ENCODE measurements around the gene TERB2.
A peak's percentile ranks its signal among the peaks of the same experiment; 100 is the strongest.
"Not testable (repeated sequence)": the region's sequence is repeated elsewhere in the genome, so short reads cannot be mapped to it uniquely, and the experiment has no call there.

TERB2 gene

DNA sequence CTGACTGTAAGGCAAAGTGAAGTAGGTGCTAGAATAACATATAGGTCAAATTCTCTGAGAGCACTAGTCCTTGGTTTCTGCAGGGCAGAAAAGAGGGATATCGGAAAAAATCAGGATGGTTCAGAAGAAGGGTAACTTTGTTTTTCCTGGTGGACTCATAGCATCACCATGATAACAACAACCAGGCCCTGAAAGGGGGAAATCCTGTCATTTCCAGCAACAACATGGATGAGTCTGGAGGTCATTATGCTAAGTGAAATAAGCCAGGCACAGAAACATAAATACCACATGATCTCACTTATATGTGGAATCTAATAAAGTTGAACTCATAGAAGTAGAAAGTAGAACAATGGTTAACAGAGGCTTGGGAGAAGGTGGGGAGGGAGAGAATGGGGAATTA is 27.7 kb downstream of the TERB2 start:
- H3K9me3 Mint-ChIP-seq; H3K27ac Mint-ChIP-seq; H3K4me3 Mint-ChIP-seq; H3K27me3 Mint-ChIP-seq; H3K36me3 Mint-ChIP-seq; H3K4me1 Mint-ChIP-seq; ATAC-seq (ENCODE audit: low read depth); DNase-seq (ENCODE audit: low spot score in 2 of 2): not testable (repeated sequence)

DNA sequence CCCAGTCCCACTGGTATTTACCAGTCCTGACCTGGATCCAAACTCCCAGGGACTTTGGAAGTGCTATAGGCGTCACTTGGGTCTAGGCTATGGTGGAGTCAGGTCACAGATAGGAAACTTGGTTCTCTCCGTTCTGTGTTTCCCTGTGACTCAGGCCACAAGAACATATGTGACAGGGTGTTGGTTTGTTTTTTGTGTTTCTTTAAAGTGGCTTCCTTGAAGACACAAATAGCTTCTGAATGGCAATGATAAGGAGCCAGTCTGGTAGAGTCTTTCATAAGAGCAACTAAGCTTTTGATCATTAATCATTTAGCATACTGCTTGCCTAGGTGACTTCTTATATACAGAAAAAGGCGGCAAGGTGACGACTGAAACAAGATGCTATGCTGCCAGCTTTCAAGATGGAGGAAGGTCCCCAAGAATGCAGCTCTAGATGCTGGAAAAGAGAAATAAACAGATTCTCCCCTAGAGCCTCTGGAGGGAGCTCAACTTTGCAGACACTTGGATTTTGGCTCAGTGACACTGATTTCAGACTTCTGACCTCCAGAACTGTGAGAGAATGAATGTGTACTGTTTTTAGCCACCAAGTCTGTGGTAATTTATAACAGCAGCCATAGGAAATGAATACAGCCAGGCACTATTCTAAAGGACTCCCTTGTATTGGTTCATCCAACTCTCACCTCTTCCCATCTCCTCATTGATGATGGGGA is 30.0 kb downstream of the TERB2 start:
- not testable (repeated sequence) for H3K4me1 Mint-ChIP-seq; H3K4me3 Mint-ChIP-seq; H3K27me3 Mint-ChIP-seq; H3K9me3 Mint-ChIP-seq; ATAC-seq (ENCODE audit: low read depth); H3K36me3 Mint-ChIP-seq; DNase-seq (ENCODE audit: low spot score in 2 of 2); H3K27ac Mint-ChIP-seq

DNA sequence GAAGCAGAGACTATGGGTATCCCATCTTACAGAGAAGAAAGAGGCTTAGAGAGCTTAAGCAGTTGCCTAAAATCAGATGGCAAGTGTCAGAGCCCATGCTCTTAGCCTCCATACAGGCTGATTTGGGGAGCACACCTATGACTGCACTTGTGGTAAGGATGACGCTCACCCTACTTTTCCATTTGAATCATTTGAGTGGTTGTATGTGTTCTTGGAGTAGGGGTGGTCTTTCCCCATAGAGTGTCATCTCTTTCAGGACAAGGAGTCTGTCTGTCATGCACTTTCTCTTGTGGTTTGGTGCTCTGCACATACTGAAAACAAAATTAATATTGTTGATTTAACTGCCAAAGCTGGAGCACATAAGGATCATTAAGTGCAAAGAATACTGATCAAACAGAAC is 31.2 kb downstream of the TERB2 start:
- not testable (repeated sequence) for H3K9me3 Mint-ChIP-seq; H3K4me1 Mint-ChIP-seq; DNase-seq (ENCODE audit: low spot score in 2 of 2); H3K27me3 Mint-ChIP-seq; H3K4me3 Mint-ChIP-seq; ATAC-seq (ENCODE audit: low read depth); H3K27ac Mint-ChIP-seq; H3K36me3 Mint-ChIP-seq

DNA sequence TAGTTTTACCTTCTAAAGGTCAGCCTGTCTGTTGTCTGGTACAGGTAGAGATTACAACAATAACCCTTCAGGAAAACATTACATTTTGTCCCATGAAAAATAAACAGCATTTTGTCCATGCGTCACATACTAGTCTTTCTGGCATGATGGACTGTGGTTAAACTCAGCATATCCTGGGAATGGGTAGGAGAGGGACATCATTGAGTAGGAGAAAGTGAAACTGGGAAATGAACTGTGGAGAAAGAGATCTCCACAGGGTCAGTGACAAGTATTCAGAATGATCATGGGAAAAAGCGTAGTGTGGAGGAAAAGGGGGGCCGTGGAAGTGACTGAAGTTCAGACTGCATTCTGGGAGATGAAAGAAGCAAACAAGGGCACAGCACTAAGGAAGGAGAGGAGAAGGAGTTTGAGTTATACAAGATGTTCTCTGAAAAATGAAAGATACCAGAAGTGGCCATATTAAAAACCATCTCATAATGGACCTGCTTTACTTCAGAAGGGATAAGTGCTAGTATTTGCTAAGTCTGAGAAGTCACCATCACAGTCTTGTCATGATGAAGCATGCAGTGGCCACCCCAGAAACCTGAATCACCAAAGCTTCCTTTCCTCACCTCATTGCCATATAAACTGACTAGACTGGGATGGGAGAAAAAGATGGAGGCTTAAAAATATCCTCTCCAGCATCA is 31.8 kb downstream of the TERB2 start:
- not testable (repeated sequence) for H3K36me3 Mint-ChIP-seq; H3K27me3 Mint-ChIP-seq; H3K27ac Mint-ChIP-seq; ATAC-seq (ENCODE audit: low read depth); DNase-seq (ENCODE audit: low spot score in 2 of 2); H3K4me3 Mint-ChIP-seq; H3K9me3 Mint-ChIP-seq; H3K4me1 Mint-ChIP-seq

DNA sequence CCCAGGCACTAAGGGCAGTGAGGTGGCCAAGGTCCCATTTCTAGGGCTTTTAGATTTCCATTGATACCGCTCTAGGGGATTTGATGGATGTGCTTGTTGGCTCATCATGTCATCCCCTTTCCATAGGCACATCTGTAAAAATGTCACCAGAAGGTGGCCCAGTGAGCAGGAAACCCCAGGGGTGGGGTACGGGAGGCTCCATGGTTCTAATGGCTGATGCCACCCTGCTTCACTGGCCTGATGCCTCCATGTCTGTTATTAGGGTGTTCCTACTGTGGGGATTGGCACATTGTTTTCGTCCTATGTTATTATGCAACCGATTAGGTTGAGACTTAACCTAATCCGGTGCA is 32.4 kb downstream of the TERB2 start:
- not testable (repeated sequence) for H3K36me3 Mint-ChIP-seq; ATAC-seq (ENCODE audit: low read depth); H3K27ac Mint-ChIP-seq; H3K9me3 Mint-ChIP-seq; H3K4me1 Mint-ChIP-seq; H3K4me3 Mint-ChIP-seq; H3K27me3 Mint-ChIP-seq; DNase-seq (ENCODE audit: low spot score in 2 of 2)

DNA sequence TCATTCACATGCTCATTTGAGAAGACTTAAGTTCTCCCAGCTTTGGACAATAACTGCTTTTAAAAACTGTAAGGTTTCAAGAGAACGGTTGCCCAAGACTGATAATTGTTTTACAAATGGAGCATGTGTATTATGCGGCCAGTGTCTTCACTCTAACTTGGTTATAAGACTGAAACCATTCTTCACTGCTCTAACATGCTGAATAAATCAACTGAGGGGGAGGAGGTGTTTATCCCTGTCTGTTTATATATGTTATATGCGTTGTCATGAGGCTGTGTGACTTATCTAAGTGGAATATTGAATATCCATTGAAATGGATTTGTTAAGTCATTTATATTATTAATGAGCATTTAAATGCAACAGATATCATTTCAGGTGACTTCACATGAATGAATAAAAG is 41.1 kb downstream of the TERB2 start:
- H3K4me3 Mint-ChIP-seq; H3K27me3 Mint-ChIP-seq; H3K27ac Mint-ChIP-seq; ATAC-seq (ENCODE audit: low read depth); H3K36me3 Mint-ChIP-seq; H3K9me3 Mint-ChIP-seq; H3K4me1 Mint-ChIP-seq; DNase-seq (ENCODE audit: low spot score in 2 of 2): not testable (repeated sequence)

DNA sequence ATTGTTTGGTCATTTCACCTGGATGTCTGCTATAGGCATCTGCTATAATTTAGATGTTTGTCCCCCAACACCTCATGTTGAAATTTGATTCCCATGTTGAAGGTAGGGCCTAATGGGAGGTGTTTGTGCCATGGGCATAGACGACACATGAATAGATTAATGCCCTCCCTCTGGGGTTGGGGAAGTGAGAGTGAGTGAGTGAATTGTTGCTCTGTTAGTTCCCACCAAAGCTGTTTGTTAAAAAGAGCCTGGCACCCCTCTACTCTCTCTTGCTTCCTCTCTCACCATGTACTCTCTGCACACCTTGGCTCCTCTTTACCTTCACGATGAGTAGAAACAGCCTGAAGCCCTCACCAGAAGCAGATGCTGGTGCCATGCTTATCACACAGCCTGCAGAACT is 42.6 kb downstream of the TERB2 start:
- peaks cover 4% of the 10 kb centered on the region for H3K4me1 Mint-ChIP-seq
- no peak overlapping the region for H3K4me3 Mint-ChIP-seq
- H3K9me3 Mint-ChIP-seq, result no peaks in the 10 kb centered on the region
- H3K36me3 Mint-ChIP-seq, result no peaks in the 10 kb centered on the region
- DNase-seq (ENCODE audit: low spot score in 2 of 2) (no peak), ATAC-seq (ENCODE audit: low read depth) (peak; percentile 39)
- H3K27me3 Mint-ChIP-seq, result no peaks in the 10 kb centered on the region
- no peak overlapping the region for H3K27ac Mint-ChIP-seq

DNA sequence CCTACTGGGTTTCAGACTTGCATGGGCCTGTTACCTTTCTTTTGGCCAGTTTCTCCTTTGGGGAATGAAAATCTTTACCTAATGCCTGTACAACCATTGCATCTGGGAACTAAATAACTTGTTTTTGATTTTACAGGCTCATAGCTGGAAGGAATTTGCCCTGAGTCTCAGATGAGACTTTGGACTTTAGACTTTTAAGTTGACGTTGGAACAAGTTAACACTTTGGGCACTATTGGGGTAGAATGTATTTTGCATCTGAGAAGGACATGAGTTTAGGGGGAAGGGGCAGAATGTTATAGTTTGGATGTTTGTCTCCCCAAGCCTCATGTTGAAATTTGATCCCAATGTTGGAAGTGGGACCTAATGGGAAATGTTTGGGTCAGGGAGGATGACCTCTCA is 44.7 kb downstream of the TERB2 start:
- H3K4me1 Mint-ChIP-seq; H3K27me3 Mint-ChIP-seq; H3K9me3 Mint-ChIP-seq; DNase-seq (ENCODE audit: low spot score in 2 of 2); H3K27ac Mint-ChIP-seq; ATAC-seq (ENCODE audit: low read depth); H3K36me3 Mint-ChIP-seq; H3K4me3 Mint-ChIP-seq: not testable (repeated sequence)

DNA sequence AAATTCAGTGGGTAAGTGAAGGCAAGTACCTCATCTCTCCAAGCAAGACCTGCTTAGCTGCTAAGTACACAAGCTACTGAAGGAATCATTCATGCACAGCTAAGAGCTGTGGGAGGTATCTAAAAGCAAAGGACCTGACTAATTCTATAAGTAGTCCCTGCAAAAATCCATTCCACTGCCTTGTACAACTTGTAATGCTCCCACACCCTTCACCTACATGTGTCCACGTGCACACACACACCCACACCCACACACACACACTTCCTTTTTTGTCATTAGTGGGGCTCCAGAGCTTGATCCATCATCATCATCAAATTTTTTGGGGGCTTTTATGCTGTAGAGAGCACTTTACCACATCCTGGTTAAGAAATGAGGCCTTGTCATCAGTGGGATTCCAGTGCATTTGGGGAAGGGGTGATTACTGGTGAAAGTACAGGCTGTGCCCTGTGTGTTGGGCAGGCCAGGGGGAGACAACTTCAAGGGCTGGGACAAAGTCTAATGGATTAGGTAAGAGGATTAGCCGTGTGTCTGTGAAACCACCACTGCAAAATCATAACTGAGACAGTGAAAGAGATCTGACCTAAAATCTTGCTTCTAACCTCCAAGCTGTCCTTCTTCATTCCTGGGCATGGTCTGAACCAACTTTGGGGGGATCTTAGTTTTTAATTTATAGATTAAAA is 47.4 kb downstream of the TERB2 start:
- not testable (repeated sequence) for H3K4me3 Mint-ChIP-seq; H3K27me3 Mint-ChIP-seq; H3K9me3 Mint-ChIP-seq; H3K36me3 Mint-ChIP-seq; DNase-seq (ENCODE audit: low spot score in 2 of 2); H3K27ac Mint-ChIP-seq; H3K4me1 Mint-ChIP-seq; ATAC-seq (ENCODE audit: low read depth)

DNA sequence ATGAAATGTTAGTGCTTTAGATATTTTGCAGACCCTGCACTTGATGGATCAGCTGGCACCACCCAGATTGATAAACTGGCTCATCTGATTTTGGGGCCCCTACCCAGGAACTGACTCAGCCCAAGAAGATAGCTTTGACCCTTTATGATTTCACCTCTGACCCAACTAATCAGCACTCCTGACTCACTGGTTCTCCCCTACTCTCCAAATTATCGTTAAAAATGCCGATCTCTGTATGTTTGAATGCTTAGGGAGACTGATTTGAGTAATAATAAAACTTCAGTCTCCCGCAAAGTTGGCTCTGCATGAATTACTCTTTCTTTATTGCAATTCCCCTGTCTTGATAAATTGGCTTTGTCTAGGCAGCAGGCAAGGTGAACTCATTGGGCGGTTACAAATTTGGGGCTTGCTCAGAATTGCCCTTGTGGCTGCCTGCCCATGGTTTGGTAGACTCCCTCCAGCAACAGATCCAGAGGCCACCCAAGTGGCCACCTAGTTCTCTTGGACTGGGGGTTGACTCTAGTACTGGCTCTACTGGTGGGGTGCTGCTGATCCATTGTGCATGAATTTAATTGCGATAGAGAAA is 48.2 kb downstream of the TERB2 start:
- H3K27me3 Mint-ChIP-seq; H3K36me3 Mint-ChIP-seq; H3K4me3 Mint-ChIP-seq; H3K27ac Mint-ChIP-seq; H3K9me3 Mint-ChIP-seq; DNase-seq (ENCODE audit: low spot score in 2 of 2); ATAC-seq (ENCODE audit: low read depth); H3K4me1 Mint-ChIP-seq: not testable (repeated sequence)

DNA sequence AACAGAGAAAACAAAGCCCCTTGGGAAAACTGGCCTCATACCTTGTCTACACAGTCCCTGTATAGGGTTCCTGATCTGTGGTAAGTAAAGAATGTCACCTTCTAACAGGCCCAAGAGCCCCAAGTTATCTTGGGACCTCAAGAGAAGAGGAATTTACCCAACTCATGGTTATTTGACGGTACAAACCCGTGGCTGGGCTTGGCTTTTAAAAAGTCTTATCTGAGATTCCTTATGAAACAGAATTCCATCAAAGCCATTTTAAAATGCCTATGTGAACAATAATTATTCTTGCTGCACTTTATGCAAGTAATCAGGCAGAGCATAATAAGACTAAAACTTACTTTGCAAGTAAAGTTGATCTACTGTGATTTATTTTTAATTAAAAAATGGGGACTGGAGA is 52.6 kb downstream of the TERB2 start:
- no peak for ATAC-seq (ENCODE audit: low read depth)
- Mint-ChIP-seq H3K27ac (no peak overlapping the region), H3K4me3 (no peak overlapping the region), H3K27me3 (peaks cover 5% of the 10 kb centered on the region), H3K9me3 (peaks cover 1% of the 10 kb centered on the region), H3K4me1 (no peaks in the 10 kb centered on the region), H3K36me3 (peaks cover 4% of the 10 kb centered on the region)
- DNase-seq (ENCODE audit: low spot score in 2 of 2), result no peak

DNA sequence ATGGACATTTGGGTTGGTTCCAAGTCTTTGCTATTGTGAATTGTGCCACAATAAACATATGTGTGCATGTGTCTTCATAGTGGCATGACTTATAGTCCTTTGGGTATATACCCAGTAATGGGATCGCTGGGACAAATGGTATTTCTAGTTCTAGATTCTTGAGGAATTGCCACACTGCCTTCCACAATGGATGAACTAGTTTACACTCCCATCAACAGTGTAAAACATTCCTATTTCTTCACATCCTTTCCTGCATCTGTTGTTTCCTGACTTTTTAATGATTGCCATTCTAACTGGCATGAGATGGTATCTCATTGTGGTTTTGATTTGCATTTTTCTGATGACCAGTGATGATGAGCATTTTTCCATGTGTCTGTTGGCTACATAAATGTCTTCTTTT is 58.6 kb downstream of the TERB2 start:
- not testable (repeated sequence) for H3K9me3 Mint-ChIP-seq; H3K27ac Mint-ChIP-seq; H3K36me3 Mint-ChIP-seq; DNase-seq (ENCODE audit: low spot score in 2 of 2); ATAC-seq (ENCODE audit: low read depth); H3K4me3 Mint-ChIP-seq; H3K4me1 Mint-ChIP-seq
- H3K27me3 Mint-ChIP-seq, result peaks cover 10% of the 10 kb centered on the region

DNA sequence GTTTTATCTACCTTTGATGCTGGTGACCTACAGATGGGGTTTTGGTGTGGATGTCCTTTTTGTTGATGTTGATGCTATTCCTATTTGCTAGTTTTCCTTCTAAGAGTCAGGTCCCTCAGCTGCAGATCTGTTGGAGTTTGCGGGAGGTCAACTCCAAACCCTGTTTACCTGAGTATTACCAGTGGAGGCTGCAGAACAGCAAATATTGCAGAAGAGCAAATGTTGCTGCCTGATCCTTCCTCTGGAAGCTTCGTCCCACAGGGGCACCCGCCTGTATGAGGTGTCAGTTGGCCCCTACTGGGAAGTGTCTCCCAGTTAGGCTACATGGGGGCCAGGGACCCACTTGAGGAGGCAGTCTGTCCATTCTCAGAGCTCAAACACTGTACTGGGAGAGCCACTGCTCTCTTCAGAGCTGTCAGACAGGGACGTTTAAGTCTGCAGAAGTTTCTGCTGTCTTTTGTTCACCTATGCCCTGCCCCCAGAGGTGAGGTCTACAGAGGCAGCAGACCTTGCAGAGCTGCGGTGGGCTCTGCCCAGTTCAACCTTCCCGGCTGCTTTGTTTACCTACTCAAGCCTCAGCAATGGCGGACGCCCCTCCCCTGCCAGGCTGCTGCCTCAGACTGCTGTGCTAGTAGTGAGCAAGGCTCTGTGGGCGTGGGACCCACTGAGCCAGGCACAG is 63.9 kb downstream of the TERB2 start:
- not testable (repeated sequence) for H3K27me3 Mint-ChIP-seq; H3K9me3 Mint-ChIP-seq; H3K36me3 Mint-ChIP-seq; H3K27ac Mint-ChIP-seq; H3K4me3 Mint-ChIP-seq; ATAC-seq (ENCODE audit: low read depth); DNase-seq (ENCODE audit: low spot score in 2 of 2)
- peaks cover 16% of the 10 kb centered on the region for H3K4me1 Mint-ChIP-seq

DNA sequence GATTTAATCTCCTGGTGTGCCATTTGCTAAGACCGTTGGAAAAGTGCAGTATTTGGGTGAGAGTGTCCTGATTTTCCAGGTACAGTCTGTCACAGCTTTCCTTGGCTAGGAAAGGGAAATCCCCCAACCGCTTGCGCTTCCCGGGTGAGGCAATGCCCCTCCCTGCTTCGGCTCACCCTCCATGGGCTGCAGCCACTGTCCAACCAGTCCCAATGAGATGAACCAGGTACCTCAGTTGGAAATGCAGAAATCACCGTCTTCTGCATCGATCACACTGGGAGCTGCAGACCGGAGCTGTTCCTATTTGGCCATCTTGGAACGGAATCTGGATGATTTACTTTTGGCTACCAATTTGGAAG is 64.4 kb downstream of the TERB2 start:
- H3K4me1 Mint-ChIP-seq, result peaks cover 20% of the 10 kb centered on the region
- not testable (repeated sequence) for H3K4me3 Mint-ChIP-seq; ATAC-seq (ENCODE audit: low read depth); DNase-seq (ENCODE audit: low spot score in 2 of 2); H3K36me3 Mint-ChIP-seq; H3K27ac Mint-ChIP-seq; H3K27me3 Mint-ChIP-seq; H3K9me3 Mint-ChIP-seq

Data from memory B cell (primary cell).